ENCODE data around the gene HLCS.

- TF ChIP-seq, protein P1, sequence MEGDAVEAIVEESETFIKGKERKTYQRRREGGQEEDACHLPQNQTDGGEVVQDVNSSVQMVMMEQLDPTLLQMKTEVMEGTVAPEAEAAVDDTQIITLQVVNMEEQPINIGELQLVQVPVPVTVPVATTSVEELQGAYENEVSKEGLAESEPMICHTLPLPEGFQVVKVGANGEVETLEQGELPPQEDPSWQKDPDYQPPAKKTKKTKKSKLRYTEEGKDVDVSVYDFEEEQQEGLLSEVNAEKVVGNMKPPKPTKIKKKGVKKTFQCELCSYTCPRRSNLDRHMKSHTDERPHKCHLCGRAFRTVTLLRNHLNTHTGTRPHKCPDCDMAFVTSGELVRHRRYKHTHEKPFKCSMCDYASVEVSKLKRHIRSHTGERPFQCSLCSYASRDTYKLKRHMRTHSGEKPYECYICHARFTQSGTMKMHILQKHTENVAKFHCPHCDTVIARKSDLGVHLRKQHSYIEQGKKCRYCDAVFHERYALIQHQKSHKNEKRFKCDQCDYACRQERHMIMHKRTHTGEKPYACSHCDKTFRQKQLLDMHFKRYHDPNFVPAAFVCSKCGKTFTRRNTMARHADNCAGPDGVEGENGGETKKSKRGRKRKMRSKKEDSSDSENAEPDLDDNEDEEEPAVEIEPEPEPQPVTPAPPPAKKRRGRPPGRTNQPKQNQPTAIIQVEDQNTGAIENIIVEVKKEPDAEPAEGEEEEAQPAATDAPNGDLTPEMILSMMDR (IDR thresholded peaks at IDR 0.05), result no peak
- TF ChIP-seq POLR2A (IDR thresholded peaks at IDR 0.05) (no peak), EP300 (IDR thresholded peaks at IDR 0.05) (no peak)
These were observed 203.8 kb downstream of the HLCS start for GRCh38 chr21:36762642-36763041.

All from sigmoid colon (tissue), 4 donors.